SK-N-SH (cell line): ENCODE measurements around the gene AHNAK.

ENCODE experiments used
- CTCF ChIP-seq: fragments of 200-600 bp; sonication (generic); IDR thresholded peaks from 2 replicates; pipeline ENCODE4 v1.6.1; 2017; ENCODE audit warnings: antibody characterized with exemption, mild to moderate bottlenecking, moderate library complexity
- EZH2phosphoT487 ChIP-seq: fragments of 200-600 bp; sonication (generic); IDR thresholded peaks from 2 replicates; pipeline ENCODE4 v1.6.1; 2017; ENCODE audit warnings: low read depth, mixed run types, mild to moderate bottlenecking, antibody characterized with exemption, moderate library complexity, borderline replicate concordance
- GABPA ChIP-seq: IDR thresholded peaks from 2 replicates; pipeline ENCODE4 v1.4.0; 2012; ENCODE audit warnings: low read depth, mild to moderate bottlenecking
- IRF3 ChIP-seq: fragments of 150-350 bp; IDR thresholded peaks from 2 replicates; pipeline ENCODE4 v1.6.1; 2016; ENCODE audit warnings: mild to moderate bottlenecking, low read depth, low read length
- RCOR1 ChIP-seq: fragments of 150-350 bp; IDR thresholded peaks from 2 replicates; pipeline ENCODE4 v1.6.1; 2017; ENCODE audit warnings: antibody characterized with exemption, low read length
- TAF1 ChIP-seq: IDR thresholded peaks from 2 replicates; pipeline ENCODE4 v1.6.1; 2012; ENCODE audit warnings: low read depth, mild to moderate bottlenecking, low read length, moderate library complexity, borderline replicate concordance

GRCh38 chr11:62593434-62594044 lies 46.9 kb upstream of the AHNAK start:
- TF ChIP-seq CTCF (peak; percentile 60), EZH2phosphoT487 (no peak), GABPA (no peak), IRF3 (no peak), TAF1 (no peak), RCOR1 (no peak)
